SK-N-SH (cell line): ENCODE data around the gene IMPG1. TPM values are rescaled to one million over a fixed set of nuclear protein-coding genes. Genes with fewer than 3 reads are reported as not detected.

Experiments used
- CTCF ChIA-PET: fragments of 300-600, 350-600 bp; formaldehyde crosslinking; extraction: SDS; loops from one replicate; lab custom pipeline; 2021; lab: Yijun Ruan, JAX
- POLR2A ChIA-PET: fragments of 350-600 bp; sonication (Branson Sonifier 250); formaldehyde crosslinking; extraction: SDS; loops from one replicate; lab custom pipeline; 2020; ENCODE audit warnings: antibody characterized with exemption, inconsistent platforms; lab: Yijun Ruan, JAX
- DNase-seq: peaks from one replicate; pipeline ENCODE4 v3.0.0; 2012
- H2AFZ ChIP-seq: fragments of 200-600 bp; sonication (generic); 2 replicates; pipeline ENCODE4 v1.8.1; 2016; ENCODE audit warnings: antibody characterized with exemption, mild to moderate bottlenecking, low read depth
- H3F3A ChIP-seq: fragments of 200-600 bp; sonication (generic); replicated peaks from 2 replicates; pipeline ENCODE3; 2016; ENCODE audit warnings: antibody characterized with exemption, mild to moderate bottlenecking; ENCODE audit not compliant: insufficient read depth
- H3K27ac ChIP-seq, 2 experiments: fragments of 200-500 bp in 1 of 2; fragments of 200-600 bp in 1 of 2; sonication (Bioruptor generic) in 1 of 2; sonication (generic), shearing (Covaris generic) in 1 of 2; 2 replicates each; pipeline versions ENCODE4 v1.5.1 to v1.6.1; 2014 to 2016; ENCODE audit warnings: low read depth in 2 of 2, inconsistent platforms in 1 of 2, low read length in 1 of 2, mild to moderate bottlenecking in 1 of 2, mixed read lengths in 1 of 2
- H3K27me3 ChIP-seq: fragments of 200-600 bp; sonication (generic), shearing (Covaris generic); 2 replicates; pipeline ENCODE4 v1.6.1; 2016; ENCODE audit warnings: mixed run types; ENCODE audit not compliant: insufficient read depth
- H3K36me3 ChIP-seq, 2 experiments: fragments of 200-500 bp in 1 of 2; fragments of 200-600 bp in 1 of 2; sonication (Bioruptor generic) in 1 of 2; sonication (generic) in 1 of 2; replicated peaks in 1 of 2; 2 replicates each; pipeline versions ENCODE3 to v1.5.1; 2014 to 2016; ENCODE audit warnings: low read length in 1 of 2, mild to moderate bottlenecking in 1 of 2; ENCODE audit not compliant: insufficient read depth in 2 of 2, control insufficient read depth in 1 of 2
- H3K4me1 ChIP-seq, 2 experiments: fragments of 200-500 bp in 1 of 2; fragments of 200-600 bp in 1 of 2; sonication (Bioruptor generic) in 1 of 2; sonication (generic), shearing (Covaris generic) in 1 of 2; 2 replicates each; pipeline versions ENCODE4 v1.5.1 to v1.6.1; 2014 to 2016; ENCODE audit warnings: low read depth in 1 of 2, low read length in 1 of 2, mixed run types in 1 of 2; ENCODE audit not compliant: insufficient read depth in 2 of 2, control insufficient read depth in 1 of 2
- H3K4me2 ChIP-seq: fragments of 200-600 bp; sonication (generic), shearing (Covaris generic); 2 replicates; pipeline ENCODE4 v1.6.1; 2017; ENCODE audit warnings: mixed run types
- H3K4me3 ChIP-seq, 2 experiments: fragments of 200-500 bp in 1 of 2; fragments of 200-600 bp in 1 of 2; sonication (Bioruptor generic) in 1 of 2; sonication (generic), shearing (Covaris generic) in 1 of 2; 2 replicates each; pipeline versions ENCODE4 v1.5.1 to v1.8.1; 2014 to 2016; ENCODE audit warnings: low read depth in 2 of 2, inconsistent platforms in 1 of 2, low read length in 1 of 2, mild to moderate bottlenecking in 1 of 2, mixed read lengths in 1 of 2, moderate library complexity in 1 of 2
- H3K79me2 ChIP-seq: fragments of 200-600 bp; sonication (generic); 2 replicates; pipeline ENCODE4 v1.8.1; 2017; ENCODE audit warnings: mild to moderate bottlenecking; ENCODE audit not compliant: insufficient read depth
- H3K9ac ChIP-seq: fragments of 200-600 bp; sonication (generic); 2 replicates; pipeline ENCODE4 v1.6.1; 2017; ENCODE audit warnings: mixed run types
- H3K9me2 ChIP-seq: fragments of 200-600 bp; sonication (generic); 2 replicates; pipeline ENCODE4 v1.6.1; 2017; ENCODE audit warnings: mixed run types
- H3K9me3 ChIP-seq: fragments of 200-600 bp; sonication (generic); 2 replicates; pipeline ENCODE4 v1.6.1; 2017; ENCODE audit warnings: mixed run types, mild to moderate bottlenecking, moderate library complexity
- H4K20me1 ChIP-seq: fragments of 200-600 bp; sonication (generic); 2 replicates; pipeline ENCODE4 v1.6.1; 2017; ENCODE audit warnings: mild to moderate bottlenecking, mixed run types; ENCODE audit not compliant: insufficient read depth
- CHD2 ChIP-seq: fragments of 150-350 bp; IDR thresholded peaks from 2 replicates; pipeline ENCODE4 v1.6.1; 2018; ENCODE audit warnings: low read length; ENCODE audit not compliant: partially characterized antibody
- EP300 ChIP-seq, 2 experiments: IDR thresholded peaks; 2 replicates each; pipeline versions ENCODE4 v1.4.0 to v1.6.1; 2012; ENCODE audit warnings: borderline replicate concordance in 1 of 2, low read depth in 1 of 2, low read length in 1 of 2
- FOSL2 ChIP-seq: IDR thresholded peaks from 2 replicates; pipeline ENCODE4 v1.4.0; 2012; ENCODE audit warnings: low read depth, mild to moderate bottlenecking, moderate library complexity, borderline replicate concordance
- FOXM1 ChIP-seq: IDR thresholded peaks from 2 replicates; pipeline ENCODE4 v1.4.0; 2012; ENCODE audit warnings: low read depth, mild to moderate bottlenecking
- GABPA ChIP-seq: IDR thresholded peaks from 2 replicates; pipeline ENCODE4 v1.4.0; 2012; ENCODE audit warnings: low read depth, mild to moderate bottlenecking
- MEF2A ChIP-seq: IDR thresholded peaks from 2 replicates; pipeline ENCODE4 v1.4.0; 2012; ENCODE audit warnings: low read depth, borderline replicate concordance
- POLR2AphosphoS5 ChIP-seq: IDR thresholded peaks from 2 replicates; pipeline ENCODE4 v1.6.1; 2012; ENCODE audit warnings: low read depth, low read length
- RAD21 ChIP-seq: IDR thresholded peaks from 2 replicates; pipeline ENCODE4 v1.6.1; 2012; ENCODE audit warnings: mild to moderate bottlenecking, low read length
- RCOR1 ChIP-seq: fragments of 150-350 bp; IDR thresholded peaks from 2 replicates; pipeline ENCODE4 v1.6.1; 2017; ENCODE audit warnings: antibody characterized with exemption, low read length
- SMC3 ChIP-seq: IDR thresholded peaks from 2 replicates; pipeline ENCODE4 v1.6.1; 2012; ENCODE audit warnings: low read depth, low read length, improper control_type of control experiment
- TAF1 ChIP-seq: IDR thresholded peaks from 2 replicates; pipeline ENCODE4 v1.6.1; 2012; ENCODE audit warnings: low read depth, mild to moderate bottlenecking, low read length, moderate library complexity, borderline replicate concordance
- TEAD4 ChIP-seq: IDR thresholded peaks from 2 replicates; pipeline ENCODE4 v1.4.0; 2012; ENCODE audit warnings: mild to moderate bottlenecking, borderline replicate concordance; ENCODE audit not compliant: insufficient read depth
- YY1 ChIP-seq: IDR thresholded peaks from 2 replicates; pipeline ENCODE4 v1.4.0; 2012; ENCODE audit warnings: low read depth, mild to moderate bottlenecking
- WGBS: methylation state at CpG from one replicate; pipeline ENCODE4 v1.1.6; 2017; ENCODE audit warnings: low lambda C conversion rate; 5-methylcytosine and 5-hydroxymethylcytosine counted together
- polyA plus RNA-seq, 3 experiments: library from polyadenylated mRNA; depleted of rRNA; stranded (reverse); fragments of >200 nt; gene quantifications; 2 replicates each; pipeline ENCODE4 v1.2.3, GENCODE V29; 2012
- TF ChIP-seq, protein P1 (sequence below): fragments of 200-600 bp; sonication (generic); IDR thresholded peaks from 2 replicates; pipeline ENCODE4 v1.6.1; 2017; ENCODE audit warnings: antibody characterized with exemption, mild to moderate bottlenecking, moderate library complexity
- TF ChIP-seq, protein P2 (sequence below): fragments of 150-350 bp; IDR thresholded peaks from 2 replicates; pipeline ENCODE4 v1.6.1; 2017; ENCODE audit warnings: antibody characterized with exemption, low read length, low read depth, borderline replicate concordance
- TF ChIP-seq, protein P3 (sequence below): IDR thresholded peaks from 2 replicates; pipeline ENCODE4 v1.4.0; 2012; ENCODE audit warnings: low read depth, borderline replicate concordance
- TF ChIP-seq, protein P4 (sequence below): IDR thresholded peaks from 2 replicates; pipeline ENCODE4; 2012
- TF ChIP-seq, protein P5 (sequence below): fragments of 150-350 bp; IDR thresholded peaks from 2 replicates; pipeline ENCODE4 v1.6.1; 2016; ENCODE audit warnings: mild to moderate bottlenecking, low read depth, low read length
- TF ChIP-seq, protein P6 (sequence below): IDR thresholded peaks from 2 replicates; pipeline ENCODE4 v1.4.0; 2012; ENCODE audit warnings: low read depth, borderline replicate concordance

The IMPG1 gene
- polyA plus RNA-seq, 1 of the 3 experiments (the other 2 are of a cell fraction), result not detected

DNA sequence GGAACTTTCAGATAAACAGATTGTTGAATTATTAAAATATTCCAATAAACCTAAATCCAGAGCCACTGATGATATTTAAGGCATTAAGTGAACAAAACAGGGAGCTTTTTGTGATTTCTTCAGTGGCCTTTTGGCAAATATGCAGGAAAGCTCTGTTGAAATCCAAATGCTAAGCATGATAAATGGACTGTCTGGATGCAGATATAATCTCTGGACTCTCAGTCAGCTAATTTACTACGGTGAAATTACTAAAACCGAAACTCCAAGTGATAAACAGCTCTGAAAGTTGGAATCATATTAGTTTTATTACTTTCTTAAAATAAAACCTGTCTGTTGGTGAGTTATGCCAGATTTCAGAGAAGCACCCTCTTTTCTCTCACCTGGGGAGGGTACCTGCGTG is 120.3 kb downstream of the IMPG1 start:
- Histone ChIP-seq H4K20me1 (no peaks in the 10 kb centered on the region), H3F3A (no peaks in the 10 kb centered on the region), H3K27me3 (peaks cover 19% of the 10 kb centered on the region), H3K4me3 (no peak overlapping the region), H2AFZ (no peak overlapping the region), H3K4me2 (no peak overlapping the region), H3K36me3 (no peaks in the 10 kb centered on the region), H3K9ac (no peak overlapping the region), H3K9me2 (no peaks in the 10 kb centered on the region), H3K27ac (no peak overlapping the region), H3K79me2 (no peaks in the 10 kb centered on the region), H3K4me1 (no peaks in the 10 kb centered on the region), H3K9me3 (no peaks in the 10 kb centered on the region)
- ChIA-PET CTCF (interaction anchor here (2.1 kb wide), 1 partner anchor 17 kb away, joined by 14 read pairs; no protein-coding TSS in a partner anchor), POLR2A (no interaction called here)
- 2% methylated on average over 3 of the region's 3 CpGs for WGBS
- TF ChIP-seq SMC3 (no peak), MEF2A (no peak), FOSL2 (no peak), YY1 (no peak), TEAD4 (no peak), POLR2AphosphoS5 (no peak), RAD21 (no peak), RCOR1 (no peak), FOXM1 (no peak), EP300 (IDR thresholded peaks at IDR 0.05; ENCODE audit: borderline replicate concordance in 1 of 2, low read depth in 1 of 2, low read length in 1 of 2) (no peak), CHD2 (no peak), TAF1 (no peak), GABPA (no peak)
- TF ChIP-seq, protein P1, sequence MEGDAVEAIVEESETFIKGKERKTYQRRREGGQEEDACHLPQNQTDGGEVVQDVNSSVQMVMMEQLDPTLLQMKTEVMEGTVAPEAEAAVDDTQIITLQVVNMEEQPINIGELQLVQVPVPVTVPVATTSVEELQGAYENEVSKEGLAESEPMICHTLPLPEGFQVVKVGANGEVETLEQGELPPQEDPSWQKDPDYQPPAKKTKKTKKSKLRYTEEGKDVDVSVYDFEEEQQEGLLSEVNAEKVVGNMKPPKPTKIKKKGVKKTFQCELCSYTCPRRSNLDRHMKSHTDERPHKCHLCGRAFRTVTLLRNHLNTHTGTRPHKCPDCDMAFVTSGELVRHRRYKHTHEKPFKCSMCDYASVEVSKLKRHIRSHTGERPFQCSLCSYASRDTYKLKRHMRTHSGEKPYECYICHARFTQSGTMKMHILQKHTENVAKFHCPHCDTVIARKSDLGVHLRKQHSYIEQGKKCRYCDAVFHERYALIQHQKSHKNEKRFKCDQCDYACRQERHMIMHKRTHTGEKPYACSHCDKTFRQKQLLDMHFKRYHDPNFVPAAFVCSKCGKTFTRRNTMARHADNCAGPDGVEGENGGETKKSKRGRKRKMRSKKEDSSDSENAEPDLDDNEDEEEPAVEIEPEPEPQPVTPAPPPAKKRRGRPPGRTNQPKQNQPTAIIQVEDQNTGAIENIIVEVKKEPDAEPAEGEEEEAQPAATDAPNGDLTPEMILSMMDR, result no peak
- TF ChIP-seq, protein P2, sequence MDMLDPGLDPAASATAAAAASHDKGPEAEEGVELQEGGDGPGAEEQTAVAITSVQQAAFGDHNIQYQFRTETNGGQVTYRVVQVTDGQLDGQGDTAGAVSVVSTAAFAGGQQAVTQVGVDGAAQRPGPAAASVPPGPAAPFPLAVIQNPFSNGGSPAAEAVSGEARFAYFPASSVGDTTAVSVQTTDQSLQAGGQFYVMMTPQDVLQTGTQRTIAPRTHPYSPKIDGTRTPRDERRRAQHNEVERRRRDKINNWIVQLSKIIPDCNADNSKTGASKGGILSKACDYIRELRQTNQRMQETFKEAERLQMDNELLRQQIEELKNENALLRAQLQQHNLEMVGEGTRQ, result no peak
- TF ChIP-seq, protein P3, sequence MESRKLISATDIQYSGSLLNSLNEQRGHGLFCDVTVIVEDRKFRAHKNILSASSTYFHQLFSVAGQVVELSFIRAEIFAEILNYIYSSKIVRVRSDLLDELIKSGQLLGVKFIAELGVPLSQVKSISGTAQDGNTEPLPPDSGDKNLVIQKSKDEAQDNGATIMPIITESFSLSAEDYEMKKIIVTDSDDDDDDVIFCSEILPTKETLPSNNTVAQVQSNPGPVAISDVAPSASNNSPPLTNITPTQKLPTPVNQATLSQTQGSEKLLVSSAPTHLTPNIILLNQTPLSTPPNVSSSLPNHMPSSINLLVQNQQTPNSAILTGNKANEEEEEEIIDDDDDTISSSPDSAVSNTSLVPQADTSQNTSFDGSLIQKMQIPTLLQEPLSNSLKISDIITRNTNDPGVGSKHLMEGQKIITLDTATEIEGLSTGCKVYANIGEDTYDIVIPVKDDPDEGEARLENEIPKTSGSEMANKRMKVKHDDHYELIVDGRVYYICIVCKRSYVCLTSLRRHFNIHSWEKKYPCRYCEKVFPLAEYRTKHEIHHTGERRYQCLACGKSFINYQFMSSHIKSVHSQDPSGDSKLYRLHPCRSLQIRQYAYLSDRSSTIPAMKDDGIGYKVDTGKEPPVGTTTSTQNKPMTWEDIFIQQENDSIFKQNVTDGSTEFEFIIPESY, result no peak
- TF ChIP-seq, protein P4, sequence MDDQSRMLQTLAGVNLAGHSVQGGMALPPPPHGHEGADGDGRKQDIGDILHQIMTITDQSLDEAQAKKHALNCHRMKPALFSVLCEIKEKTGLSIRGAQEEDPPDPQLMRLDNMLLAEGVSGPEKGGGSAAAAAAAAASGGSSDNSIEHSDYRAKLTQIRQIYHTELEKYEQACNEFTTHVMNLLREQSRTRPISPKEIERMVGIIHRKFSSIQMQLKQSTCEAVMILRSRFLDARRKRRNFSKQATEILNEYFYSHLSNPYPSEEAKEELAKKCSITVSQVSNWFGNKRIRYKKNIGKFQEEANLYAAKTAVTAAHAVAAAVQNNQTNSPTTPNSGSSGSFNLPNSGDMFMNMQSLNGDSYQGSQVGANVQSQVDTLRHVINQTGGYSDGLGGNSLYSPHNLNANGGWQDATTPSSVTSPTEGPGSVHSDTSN, result no peak
- TF ChIP-seq, protein P5, sequence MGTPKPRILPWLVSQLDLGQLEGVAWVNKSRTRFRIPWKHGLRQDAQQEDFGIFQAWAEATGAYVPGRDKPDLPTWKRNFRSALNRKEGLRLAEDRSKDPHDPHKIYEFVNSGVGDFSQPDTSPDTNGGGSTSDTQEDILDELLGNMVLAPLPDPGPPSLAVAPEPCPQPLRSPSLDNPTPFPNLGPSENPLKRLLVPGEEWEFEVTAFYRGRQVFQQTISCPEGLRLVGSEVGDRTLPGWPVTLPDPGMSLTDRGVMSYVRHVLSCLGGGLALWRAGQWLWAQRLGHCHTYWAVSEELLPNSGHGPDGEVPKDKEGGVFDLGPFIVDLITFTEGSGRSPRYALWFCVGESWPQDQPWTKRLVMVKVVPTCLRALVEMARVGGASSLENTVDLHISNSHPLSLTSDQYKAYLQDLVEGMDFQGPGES, result no peak
- TF ChIP-seq, protein P6, sequence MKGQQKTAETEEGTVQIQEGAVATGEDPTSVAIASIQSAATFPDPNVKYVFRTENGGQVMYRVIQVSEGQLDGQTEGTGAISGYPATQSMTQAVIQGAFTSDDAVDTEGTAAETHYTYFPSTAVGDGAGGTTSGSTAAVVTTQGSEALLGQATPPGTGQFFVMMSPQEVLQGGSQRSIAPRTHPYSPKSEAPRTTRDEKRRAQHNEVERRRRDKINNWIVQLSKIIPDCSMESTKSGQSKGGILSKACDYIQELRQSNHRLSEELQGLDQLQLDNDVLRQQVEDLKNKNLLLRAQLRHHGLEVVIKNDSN, result no peak
- DNase-seq, result no peak
